ENCODE data around the gene SGSM1.

GRCh38 chr22:24887260-24887659, 81.2 kb downstream of the SGSM1 start:
- TF ChIP-seq CTCF (IDR thresholded peaks at IDR 0.05) (no peak), POLR2A (IDR thresholded peaks at IDR 0.05) (no peak)
